Mammary epithelial cell (primary cell): Measurements from ENCODE around the gene TOM1L2.

Source experiments
- EZH2 ChIP-seq: IDR thresholded peaks from 2 replicates; pipeline ENCODE4 v1.6.1; 2012; ENCODE audit warnings: low read length, inconsistent platforms, borderline replicate concordance
- TF ChIP-seq, protein P1 (sequence below), 2 donors: IDR thresholded peaks in 1 of 2; conservative IDR thresholded peaks in 1 of 2; 2 replicates each; pipeline ENCODE4 v1.5.1; 2011 to 2012; ENCODE audit warnings: inconsistent platforms in 2 of 2, low read length in 2 of 2, mild to moderate bottlenecking in 2 of 2, control low read depth in 1 of 2, low read depth in 1 of 2; ENCODE audit not compliant: insufficient read depth in 1 of 2; ENCODE audit errors: extremely low read depth in 1 of 2

DNA sequence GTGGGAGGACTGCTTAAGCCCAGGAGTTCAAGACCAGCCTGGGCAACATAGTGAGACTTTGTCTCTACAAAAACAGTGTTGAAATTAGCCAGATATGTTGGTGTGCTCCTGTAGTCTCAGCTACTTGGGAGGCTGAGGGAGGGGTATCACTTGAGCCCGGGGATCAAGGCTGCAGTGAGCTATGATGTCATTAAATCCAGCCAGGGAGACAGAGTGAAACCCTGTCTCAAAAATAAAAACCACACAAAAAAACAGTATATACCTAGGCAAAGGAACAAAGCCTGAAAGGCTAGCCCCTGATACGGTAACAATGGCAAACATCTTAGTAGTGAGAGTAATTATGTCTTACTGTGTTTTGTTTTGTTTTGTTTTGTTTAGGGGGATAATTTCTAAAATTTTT, 38.0 kb downstream of the TOM1L2 start:
- TF ChIP-seq, protein P1, sequence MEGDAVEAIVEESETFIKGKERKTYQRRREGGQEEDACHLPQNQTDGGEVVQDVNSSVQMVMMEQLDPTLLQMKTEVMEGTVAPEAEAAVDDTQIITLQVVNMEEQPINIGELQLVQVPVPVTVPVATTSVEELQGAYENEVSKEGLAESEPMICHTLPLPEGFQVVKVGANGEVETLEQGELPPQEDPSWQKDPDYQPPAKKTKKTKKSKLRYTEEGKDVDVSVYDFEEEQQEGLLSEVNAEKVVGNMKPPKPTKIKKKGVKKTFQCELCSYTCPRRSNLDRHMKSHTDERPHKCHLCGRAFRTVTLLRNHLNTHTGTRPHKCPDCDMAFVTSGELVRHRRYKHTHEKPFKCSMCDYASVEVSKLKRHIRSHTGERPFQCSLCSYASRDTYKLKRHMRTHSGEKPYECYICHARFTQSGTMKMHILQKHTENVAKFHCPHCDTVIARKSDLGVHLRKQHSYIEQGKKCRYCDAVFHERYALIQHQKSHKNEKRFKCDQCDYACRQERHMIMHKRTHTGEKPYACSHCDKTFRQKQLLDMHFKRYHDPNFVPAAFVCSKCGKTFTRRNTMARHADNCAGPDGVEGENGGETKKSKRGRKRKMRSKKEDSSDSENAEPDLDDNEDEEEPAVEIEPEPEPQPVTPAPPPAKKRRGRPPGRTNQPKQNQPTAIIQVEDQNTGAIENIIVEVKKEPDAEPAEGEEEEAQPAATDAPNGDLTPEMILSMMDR (conservative IDR thresholded peaks at IDR 0.05 in 1 of 2, IDR thresholded peaks at IDR 0.05 in 1 of 2; ENCODE audit: extremely low read depth in 1 of 2, insufficient read depth in 1 of 2, low read depth in 1 of 2, low read length in 2 of 2): no peak
- no peak for TF ChIP-seq EZH2
